T-helper 9 cell (primary cell): ENCODE results near the gene KCNB1.
A peak's percentile ranks its signal among the peaks of the same experiment; 100 is the strongest.

Experiments used
- DNase-seq: peaks from one replicate; pipeline ENCODE4 v3.0.0-alpha.2; 2020

The KCNB1 gene

DNA sequence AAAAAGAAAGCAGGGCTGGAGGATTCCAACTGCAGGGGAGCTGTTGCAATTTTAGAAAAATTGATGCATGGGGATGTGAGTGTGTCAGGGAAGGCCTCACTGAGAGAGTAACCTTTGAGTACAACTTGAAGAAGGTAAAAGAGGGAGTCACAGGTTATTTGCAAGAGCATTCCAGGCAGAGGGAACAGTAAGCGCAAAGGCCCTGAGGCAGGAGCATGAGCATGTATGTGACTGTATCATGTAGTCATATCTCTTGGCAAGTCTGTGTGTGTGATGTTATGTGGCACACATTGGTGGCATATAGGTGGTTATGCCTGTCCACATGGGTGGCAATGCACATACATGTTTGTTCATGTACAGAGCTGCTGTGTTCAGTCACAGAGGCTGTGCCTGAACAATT, 133.4 kb downstream of the KCNB1 start:
- DNase-seq = no peak

DNA sequence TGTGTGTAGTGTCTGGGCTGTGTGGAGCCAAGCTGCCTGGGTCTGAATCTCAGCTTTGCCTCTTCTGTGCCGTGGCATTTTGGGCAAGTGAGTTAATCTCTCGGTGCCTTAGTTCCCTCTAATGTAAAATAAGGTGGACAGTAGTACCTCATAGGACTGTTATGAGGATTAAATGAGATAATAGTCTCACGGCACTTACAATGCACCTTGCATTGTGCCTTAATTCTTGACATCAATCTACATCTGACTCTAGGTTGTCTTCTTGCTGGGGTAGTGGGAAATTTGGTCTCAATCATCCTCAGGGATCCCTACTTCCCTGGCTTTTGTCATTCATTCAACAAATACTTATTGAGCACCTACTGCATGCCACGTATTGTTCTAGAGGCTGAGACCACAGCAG, 133.9 kb downstream of the KCNB1 start:
- DNase-seq = no peak

DNA sequence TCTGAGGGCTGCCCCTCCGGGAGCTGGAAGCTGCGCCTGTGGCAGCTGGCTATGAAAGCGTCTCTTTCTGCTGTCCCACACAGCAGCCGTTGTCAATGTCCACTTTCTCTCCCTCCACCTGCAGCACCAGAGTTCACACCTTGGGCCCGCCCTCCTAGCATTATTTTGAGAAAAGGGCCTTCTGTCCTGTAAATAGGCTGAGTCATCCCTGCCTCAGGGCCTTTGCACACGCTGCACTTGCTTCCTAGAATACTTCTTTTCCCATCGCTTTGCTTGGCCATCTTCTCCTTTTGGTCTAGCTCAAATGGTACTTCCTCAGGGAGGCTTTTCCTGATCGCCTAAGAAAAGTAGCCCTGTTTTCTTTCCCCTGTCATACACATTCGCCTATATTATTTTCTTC, 135.3 kb downstream of the KCNB1 start:
- no peak for DNase-seq

DNA sequence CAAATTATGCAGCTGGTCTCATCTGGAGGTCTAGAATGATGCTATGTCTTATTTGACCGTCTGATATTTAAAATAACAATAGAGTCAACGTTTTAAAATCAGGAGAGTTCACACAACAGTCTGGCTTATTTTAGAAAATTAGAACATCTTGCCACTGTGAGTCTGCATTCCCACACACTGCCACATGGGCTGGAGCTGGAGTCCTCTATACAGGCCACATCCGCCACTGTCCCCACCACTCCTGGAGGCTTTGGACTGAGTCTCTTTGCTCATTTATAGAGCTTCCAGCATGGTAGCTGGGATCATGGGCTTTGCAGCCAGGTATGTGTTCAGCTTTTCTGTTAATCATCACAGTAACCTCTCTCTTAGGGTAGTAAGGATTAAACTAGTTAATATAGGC, 135.8 kb downstream of the KCNB1 start:
- DNase-seq = no peak

DNA sequence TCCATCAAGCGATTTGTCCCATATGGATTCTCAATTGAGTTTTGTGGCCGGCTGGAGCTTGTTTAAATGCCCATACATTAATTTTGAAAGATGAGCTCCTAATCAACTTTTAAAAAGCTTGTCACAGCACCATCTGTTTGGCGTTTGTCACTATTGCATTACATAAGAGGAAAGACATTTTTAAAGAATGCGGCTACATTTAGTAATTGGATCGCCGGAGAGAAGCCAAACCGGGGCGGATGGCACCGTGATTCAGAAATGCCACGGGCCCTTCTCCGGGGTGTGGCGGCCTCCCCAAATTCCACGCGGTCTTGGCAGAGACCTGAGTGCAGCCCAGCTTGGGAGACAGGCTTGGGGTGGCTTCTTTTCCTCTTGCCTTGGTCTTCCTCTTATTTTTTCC, 136.9 kb downstream of the KCNB1 start:
- DNase-seq = no peak

DNA sequence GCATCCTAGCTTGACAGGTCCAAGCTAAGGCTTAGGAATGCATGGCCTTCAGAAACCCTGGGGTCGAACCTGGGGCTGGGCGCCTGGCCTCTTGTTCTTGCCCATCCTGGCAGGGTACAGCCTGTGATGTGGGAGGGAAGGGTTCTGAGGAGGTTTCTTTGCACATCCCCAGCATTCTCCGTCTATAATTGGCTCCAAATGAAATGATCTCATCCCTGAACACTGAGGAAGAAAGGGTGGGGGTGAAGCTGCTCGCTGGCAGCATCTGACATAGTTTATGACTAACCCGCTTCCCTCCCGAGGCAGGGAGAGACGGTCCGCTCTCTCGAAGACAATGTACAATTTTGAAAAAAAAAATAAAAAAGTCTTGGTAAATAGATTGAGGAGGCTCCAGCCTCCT, 137.5 kb downstream of the KCNB1 start:
- DNase-seq = no peak

- DNase-seq = no peak
These were observed 138.3 kb downstream of the KCNB1 start for GRCh38 chr20:49344140-49344539.

DNA sequence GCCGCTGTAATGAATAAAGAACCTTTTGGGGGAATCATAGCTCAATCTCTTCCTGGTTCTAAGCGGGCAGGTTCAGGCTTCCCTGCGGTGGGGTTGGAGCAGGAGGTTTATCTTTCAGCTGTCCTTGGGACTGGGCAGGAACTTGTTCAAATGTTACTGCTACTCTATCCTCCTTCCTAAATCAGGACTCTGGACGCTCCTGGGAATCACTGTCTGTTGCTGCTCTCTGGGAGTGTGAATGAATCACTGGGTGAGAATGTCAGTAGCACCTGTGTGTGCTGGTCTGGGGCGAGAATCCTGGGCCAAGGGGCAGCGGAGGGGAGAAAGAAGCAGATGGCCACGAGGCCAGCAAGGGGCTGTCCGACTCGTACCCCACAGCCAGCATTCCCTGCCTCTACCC, 139.2 kb downstream of the KCNB1 start:
- DNase-seq = no peak

DNA sequence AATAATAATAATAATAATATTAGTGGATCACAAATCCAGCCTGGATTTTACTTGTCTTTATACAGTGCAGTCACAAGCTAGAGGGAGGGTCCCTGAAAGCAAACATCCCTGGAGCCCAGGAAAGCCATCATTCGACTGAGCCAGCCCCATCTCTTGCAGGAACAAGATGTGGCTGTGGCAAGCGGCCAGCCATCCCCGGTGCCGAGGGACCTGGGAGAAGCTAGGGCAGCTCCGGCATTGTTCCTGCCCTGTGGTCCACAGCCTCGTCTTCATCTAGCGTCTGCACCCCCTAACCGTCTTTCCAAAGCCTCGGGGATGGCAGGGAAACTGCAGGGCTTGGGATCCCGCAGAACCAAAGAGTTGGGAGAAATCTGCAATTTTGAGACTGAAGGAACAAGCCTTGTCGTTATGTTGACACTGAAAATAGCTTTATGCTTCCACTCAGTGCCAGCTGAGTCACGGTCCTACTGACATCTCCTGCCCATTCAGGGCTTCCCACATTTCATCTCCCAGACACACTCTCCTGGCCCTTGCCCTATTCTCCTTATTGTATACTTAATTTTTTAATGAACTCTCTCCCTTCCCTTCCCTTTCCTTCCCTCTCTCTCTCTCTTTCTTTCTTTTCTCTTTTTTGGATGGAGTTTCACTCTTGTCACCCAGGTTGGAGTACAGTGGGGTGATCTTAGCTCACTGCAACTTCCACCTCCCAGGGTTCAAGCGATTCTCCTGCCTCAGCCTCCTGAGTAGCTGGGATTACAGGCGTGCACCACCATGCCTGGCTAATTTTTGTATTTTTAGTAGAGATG, 142.1 kb downstream of the KCNB1 start:
- DNase-seq = no peak

GRCh38 chr20:49339123-49339522, 143.3 kb downstream of the KCNB1 start:
- DNase-seq = no peak

GRCh38 chr20:49338061-49338460, 144.4 kb downstream of the KCNB1 start:
- no peak for DNase-seq

DNA sequence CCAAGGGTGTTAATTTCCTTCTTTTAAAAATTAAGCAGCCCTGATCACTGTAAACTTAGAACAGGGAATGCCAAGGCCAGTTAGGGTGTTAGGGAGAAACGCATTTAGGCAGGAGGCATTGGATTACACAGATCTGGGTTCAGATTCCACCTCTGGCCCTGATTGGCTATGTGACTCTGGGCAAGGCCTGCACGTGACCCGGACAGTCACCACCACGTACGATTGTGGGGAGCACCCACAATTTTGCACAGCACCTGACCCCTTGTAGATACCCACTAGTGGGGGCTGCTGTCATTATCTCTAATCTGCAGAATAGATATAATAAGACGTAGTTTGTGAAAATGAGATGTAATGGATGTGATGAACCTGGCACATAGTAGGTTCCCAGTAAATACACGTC, 145.1 kb downstream of the KCNB1 start:
- DNase-seq = no peak

DNA sequence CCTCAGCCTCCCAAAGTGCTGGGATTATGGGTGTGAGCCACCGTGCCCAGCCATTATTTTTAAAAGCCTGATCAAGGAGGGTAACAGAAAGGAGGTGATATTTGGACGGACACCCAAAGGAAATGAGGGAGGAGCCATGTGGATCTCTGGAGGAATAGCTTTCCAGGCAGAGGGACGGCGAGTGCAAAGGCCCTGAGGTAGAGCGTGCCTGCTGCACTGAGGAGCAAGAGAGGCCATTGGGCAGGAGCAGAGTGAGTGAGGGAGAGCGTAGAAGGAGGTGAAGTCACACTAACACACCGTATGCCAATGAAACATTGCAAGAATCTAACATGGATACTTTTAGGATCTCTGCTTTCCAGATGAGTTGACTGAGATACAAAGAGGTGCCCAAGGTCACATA, 145.7 kb downstream of the KCNB1 start:
- DNase-seq = no peak

GRCh38 chr20:49335476-49335875, 147.0 kb downstream of the KCNB1 start:
- no peak for DNase-seq

GRCh38 chr20:49330701-49331615, 151.5 kb downstream of the KCNB1 start:
- no peak for DNase-seq

GRCh38 chr20:49328790-49329189, 153.7 kb downstream of the KCNB1 start:
- DNase-seq = no peak

GRCh38 chr20:49326026-49326425, 156.4 kb downstream of the KCNB1 start:
- no peak for DNase-seq

- DNase-seq = no peak
These were observed 158.2 kb downstream of the KCNB1 start for GRCh38 chr20:49324306-49324705.

DNA sequence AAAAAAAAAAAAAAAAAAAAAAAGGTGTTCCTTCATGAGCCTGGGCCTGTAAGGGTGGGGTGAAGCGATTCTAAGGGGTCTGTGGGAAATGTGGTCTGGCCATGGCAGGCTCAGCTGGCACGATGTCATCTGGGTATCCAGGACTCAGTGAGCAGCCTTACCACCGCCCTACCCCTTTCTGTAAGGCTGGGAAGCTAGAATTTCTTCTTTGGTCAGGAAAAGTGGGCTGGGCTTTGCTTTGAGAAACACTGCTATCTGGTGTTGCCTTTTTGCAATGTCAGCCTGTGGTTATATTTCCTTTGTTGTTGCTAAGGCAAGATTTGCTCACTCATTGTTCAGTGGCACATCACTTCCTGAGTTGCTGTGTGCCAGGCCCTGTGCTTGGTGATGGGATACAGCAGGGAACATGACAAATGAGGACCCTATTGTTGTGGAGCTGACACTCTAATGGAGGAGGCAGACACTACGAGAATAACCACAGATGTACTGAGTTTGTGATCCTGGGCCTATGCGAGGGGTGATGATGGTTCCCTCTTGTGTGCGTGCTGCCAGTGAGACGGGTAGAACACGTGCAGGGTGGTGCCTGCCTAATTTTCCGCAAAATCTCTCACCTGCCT, 158.7 kb downstream of the KCNB1 start:
- no peak for DNase-seq

DNA sequence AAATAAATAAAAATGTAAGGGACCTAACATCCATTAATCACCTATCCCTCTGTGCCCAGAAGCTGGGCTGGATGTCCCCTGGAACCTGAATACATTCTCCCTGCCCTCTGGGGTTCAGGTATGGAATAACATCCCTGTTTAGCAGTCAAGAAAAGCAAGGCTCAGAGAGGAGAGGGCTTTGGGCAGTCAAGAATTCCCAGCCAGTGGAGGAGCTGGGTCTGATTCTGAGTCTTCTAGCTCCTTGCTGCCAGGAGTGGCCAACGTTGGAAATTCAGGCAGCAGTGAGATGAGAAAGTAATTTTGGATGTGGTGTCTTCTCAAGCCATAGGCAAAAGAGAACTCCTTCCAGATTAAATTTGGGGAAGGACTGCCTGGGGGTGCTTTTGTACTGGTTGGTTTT, 162.0 kb downstream of the KCNB1 start:
- no peak for DNase-seq

DNA sequence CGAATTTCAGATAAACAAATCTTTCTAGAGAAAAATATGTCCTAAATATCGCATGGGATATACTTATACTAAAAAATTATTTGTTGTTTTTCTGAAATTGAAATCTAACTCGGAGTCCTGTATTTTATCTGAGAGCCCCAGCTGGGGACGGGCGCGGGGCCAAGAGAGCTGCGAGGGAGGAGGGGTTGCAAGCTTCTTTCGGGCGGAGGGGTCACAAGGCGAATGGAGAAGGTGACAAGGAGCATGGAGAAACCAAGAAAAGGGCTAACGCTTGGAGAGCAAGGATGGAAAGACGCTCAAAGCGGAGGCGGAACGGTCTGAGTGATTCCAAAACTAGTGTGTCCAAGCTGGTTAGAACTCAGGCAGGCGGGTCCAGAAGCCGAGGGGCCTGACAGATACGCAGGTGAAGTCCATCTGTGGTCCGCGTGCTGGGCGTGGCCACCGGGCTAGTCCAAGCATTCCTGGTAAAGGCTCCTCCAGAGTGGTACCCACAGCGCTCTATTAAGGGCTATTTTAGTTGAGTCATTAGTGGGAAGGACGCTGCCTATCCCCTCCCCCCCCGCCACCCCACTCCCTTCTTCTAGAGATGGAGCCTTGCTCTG, 163.2 kb downstream of the KCNB1 start:
- DNase-seq = no peak

GRCh38 chr20:49318430-49319207, 163.8 kb downstream of the KCNB1 start:
- peak; percentile 7 for DNase-seq

DNA sequence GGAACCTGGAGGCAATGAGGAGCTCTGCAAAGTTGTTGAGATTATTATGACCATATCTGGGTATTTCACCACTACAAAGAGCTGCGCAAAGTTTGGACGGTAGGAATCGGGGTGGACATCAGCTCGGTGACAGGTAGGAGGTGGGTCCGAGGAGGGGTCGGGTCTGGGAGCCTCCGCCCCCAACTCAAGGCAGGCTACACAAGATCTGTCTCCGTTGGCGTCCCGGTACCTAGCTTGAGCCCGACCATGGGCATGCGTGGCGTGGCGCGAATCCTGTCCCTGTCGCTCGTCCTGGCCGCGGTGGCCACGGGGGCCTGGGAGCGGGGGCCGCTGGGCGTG, 164.4 kb downstream of the KCNB1 start:
- DNase-seq = no peak
